ENCODE data around the gene RAB17. TPM values are rescaled to one million over a fixed set of nuclear protein-coding genes. Genes with fewer than 3 reads are reported as not detected.

RAB17 gene
- polyA plus RNA-seq, 1 donor (not counting 4 experiments of a cell fraction or from before 2014, with no cell fraction given), result 2.4 TPM

DNA sequence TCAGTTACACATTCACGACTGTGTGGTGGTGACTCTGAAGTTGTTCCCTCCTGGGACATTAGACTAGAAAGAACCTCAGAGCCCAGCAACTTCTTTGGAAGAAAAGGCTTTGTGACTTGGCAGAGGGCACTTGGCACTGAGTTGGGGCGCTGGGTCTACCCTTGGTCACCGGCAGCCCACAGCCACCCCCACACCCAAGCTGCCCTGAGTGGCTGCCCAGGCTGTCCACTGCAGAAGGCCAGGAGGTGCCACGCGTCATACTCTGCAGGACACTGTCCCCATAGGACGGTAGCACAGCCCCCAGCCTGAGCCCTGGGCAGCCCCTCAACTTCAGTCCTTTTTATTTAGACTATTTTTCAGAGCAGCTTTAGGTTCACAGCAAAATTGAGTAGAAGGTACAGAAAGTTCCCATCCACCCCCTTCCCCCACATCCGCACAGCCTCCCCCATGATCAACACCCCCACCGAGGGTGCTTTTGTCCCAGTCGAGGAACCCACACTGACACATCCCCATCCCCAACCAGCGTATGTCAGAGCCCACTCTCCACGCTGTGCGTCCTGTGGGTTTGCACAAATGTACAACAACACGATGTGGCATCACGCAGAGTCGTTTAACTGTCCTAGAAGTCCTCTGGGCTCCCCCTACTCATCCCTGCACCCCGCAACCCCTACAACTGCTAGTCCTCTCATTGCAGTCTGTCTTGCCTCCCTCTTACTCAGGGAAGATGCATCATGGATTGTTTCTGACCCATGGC lies 23.1 kb downstream of the RAB17 start:
- no peaks in the 10 kb centered on the region for H3K27me3 ChIP-seq (ENCODE audit: control insufficient read depth, extremely low read depth, insufficient read depth, low read length)
- TF ChIP-seq, protein P1, sequence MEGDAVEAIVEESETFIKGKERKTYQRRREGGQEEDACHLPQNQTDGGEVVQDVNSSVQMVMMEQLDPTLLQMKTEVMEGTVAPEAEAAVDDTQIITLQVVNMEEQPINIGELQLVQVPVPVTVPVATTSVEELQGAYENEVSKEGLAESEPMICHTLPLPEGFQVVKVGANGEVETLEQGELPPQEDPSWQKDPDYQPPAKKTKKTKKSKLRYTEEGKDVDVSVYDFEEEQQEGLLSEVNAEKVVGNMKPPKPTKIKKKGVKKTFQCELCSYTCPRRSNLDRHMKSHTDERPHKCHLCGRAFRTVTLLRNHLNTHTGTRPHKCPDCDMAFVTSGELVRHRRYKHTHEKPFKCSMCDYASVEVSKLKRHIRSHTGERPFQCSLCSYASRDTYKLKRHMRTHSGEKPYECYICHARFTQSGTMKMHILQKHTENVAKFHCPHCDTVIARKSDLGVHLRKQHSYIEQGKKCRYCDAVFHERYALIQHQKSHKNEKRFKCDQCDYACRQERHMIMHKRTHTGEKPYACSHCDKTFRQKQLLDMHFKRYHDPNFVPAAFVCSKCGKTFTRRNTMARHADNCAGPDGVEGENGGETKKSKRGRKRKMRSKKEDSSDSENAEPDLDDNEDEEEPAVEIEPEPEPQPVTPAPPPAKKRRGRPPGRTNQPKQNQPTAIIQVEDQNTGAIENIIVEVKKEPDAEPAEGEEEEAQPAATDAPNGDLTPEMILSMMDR (optimal IDR thresholded peaks at IDR 0.05 in 1 of 3, IDR thresholded peaks at IDR 0.05 in 1 of 3, conservative IDR thresholded peaks at IDR 0.05 in 1 of 3; ENCODE audit: extremely low read depth in 1 of 3, insufficient read depth in 2 of 3, low read length in 3 of 3), result no peak
- no peak for TF ChIP-seq EZH2 (IDR thresholded peaks at IDR 0.05; ENCODE audit: low read length)
- H3K4me2 ChIP-seq (ENCODE audit: control insufficient read depth, extremely low read depth, insufficient read depth, low read depth, low read length), result no peak overlapping the region
- H3K9ac ChIP-seq (ENCODE audit: control insufficient read depth, extremely low read depth, insufficient read depth, low read length), result no peak overlapping the region
- FAIRE-seq (no peak), DNase-seq (ENCODE audit: low read depth, low spot score) (no peak)
- no peak overlapping the region for H3K4me3 ChIP-seq (ENCODE audit: control insufficient read depth in 2 of 3, extremely low read depth in 1 of 3, insufficient read depth in 2 of 3, low read depth in 1 of 3, low read length in 3 of 3)
- no peak overlapping the region for H2AFZ ChIP-seq (ENCODE audit: control insufficient read depth, low read length)
- H3K36me3 ChIP-seq (ENCODE audit: control insufficient read depth in 2 of 2, extremely low read depth in 1 of 2, insufficient read depth in 2 of 2, low read length in 2 of 2), result no peaks in the 10 kb centered on the region
- dilution Hi-C loops (cut with MboI; ENCODE audit: extremely low pct_ligation_motif_present, low sequenced_read_pairs), result no loop called here
- no peaks in the 10 kb centered on the region for H3K9me1 ChIP-seq (ENCODE audit: control insufficient read depth, extremely low read depth, insufficient read depth, low read length)
- no peaks in the 10 kb centered on the region for H3K79me2 ChIP-seq (ENCODE audit: control insufficient read depth, insufficient read depth, low read length)
- no peak overlapping the region for H3K27ac ChIP-seq (ENCODE audit: control insufficient read depth, insufficient read depth, low read length)
- no peaks in the 10 kb centered on the region for H4K20me1 ChIP-seq (ENCODE audit: control insufficient read depth, extremely low read depth, insufficient read depth, low read length)
- peaks cover 3% of the 10 kb centered on the region for H3K9me3 ChIP-seq (ENCODE audit: control insufficient read depth, low read depth, low read length)
- H3K4me1 ChIP-seq (ENCODE audit: control insufficient read depth, extremely low read depth, insufficient read depth, low read length), result peaks cover 4% of the 10 kb centered on the region

GRCh38 chr2:237566401-237567235 lies 23.9 kb downstream of the RAB17 start, which contains the start of gene PRLH:
Gene PRLH (plus strand): TSS chr2:237566574. CDS start chr2:237566574, 0 bp downstream.
- Histone ChIP-seq H3K79me2 (ENCODE audit: control insufficient read depth, insufficient read depth, low read length) (no peaks in the 10 kb centered on the region), H3K9me3 (ENCODE audit: control insufficient read depth, low read depth, low read length) (peaks cover 3% of the 10 kb centered on the region), H3K27ac (ENCODE audit: control insufficient read depth, insufficient read depth, low read length) (no peak within 1 kb of the TSS), H3K36me3 (ENCODE audit: control insufficient read depth in 2 of 2, extremely low read depth in 1 of 2, insufficient read depth in 2 of 2, low read length in 2 of 2) (no peaks in the 10 kb centered on the region), H3K4me1 (ENCODE audit: control insufficient read depth, extremely low read depth, insufficient read depth, low read length) (no peaks in the 10 kb centered on the region), H2AFZ (ENCODE audit: control insufficient read depth, low read length) (no peak within 1 kb of the TSS), H3K4me3 (ENCODE audit: control insufficient read depth in 2 of 3, extremely low read depth in 1 of 3, insufficient read depth in 2 of 3, low read depth in 1 of 3, low read length in 3 of 3) (no peak within 1 kb of the TSS), H3K4me2 (ENCODE audit: control insufficient read depth, extremely low read depth, insufficient read depth, low read depth, low read length) (no peak within 1 kb of the TSS), H3K27me3 (ENCODE audit: control insufficient read depth, extremely low read depth, insufficient read depth, low read length) (no peaks in the 10 kb centered on the region), H3K9ac (ENCODE audit: control insufficient read depth, extremely low read depth, insufficient read depth, low read length) (no peak within 1 kb of the TSS), H4K20me1 (ENCODE audit: control insufficient read depth, extremely low read depth, insufficient read depth, low read length) (no peaks in the 10 kb centered on the region), H3K9me1 (ENCODE audit: control insufficient read depth, extremely low read depth, insufficient read depth, low read length) (no peaks in the 10 kb centered on the region)
- no peak for TF ChIP-seq EZH2 (IDR thresholded peaks at IDR 0.05; ENCODE audit: low read length)
- TF ChIP-seq, protein P1 (optimal IDR thresholded peaks at IDR 0.05 in 1 of 3, IDR thresholded peaks at IDR 0.05 in 1 of 3, conservative IDR thresholded peaks at IDR 0.05 in 1 of 3; ENCODE audit: extremely low read depth in 1 of 3, insufficient read depth in 2 of 3, low read length in 3 of 3), result no peak
- no peak for DNase-seq (ENCODE audit: low read depth, low spot score)
- no peak for FAIRE-seq
- dilution Hi-C loops (cut with MboI; ENCODE audit: extremely low pct_ligation_motif_present, low sequenced_read_pairs), result no loop called here

All from keratinocyte (primary cell).